Fibroblast of lung (primary cell): ENCODE results near the gene GLUL.

Experiments used
- CTCF ChIP-seq, 2 donors: IDR thresholded peaks in 1 of 2; conservative IDR thresholded peaks in 1 of 2; 1 replicate in 1 of 2; 2 replicates in 1 of 2; pipeline ENCODE4 v1.5.1; 2011 to 2012; ENCODE audit warnings: low read length in 2 of 2, control low read depth in 1 of 2, inconsistent platforms in 1 of 2, low read depth in 1 of 2, mild to moderate bottlenecking in 1 of 2
- EZH2 ChIP-seq: IDR thresholded peaks from 2 replicates; pipeline ENCODE4 v1.5.1; 2012; ENCODE audit warnings: low read length, control low read depth, mild to moderate bottlenecking; ENCODE audit errors: missing control alignments

DNA sequence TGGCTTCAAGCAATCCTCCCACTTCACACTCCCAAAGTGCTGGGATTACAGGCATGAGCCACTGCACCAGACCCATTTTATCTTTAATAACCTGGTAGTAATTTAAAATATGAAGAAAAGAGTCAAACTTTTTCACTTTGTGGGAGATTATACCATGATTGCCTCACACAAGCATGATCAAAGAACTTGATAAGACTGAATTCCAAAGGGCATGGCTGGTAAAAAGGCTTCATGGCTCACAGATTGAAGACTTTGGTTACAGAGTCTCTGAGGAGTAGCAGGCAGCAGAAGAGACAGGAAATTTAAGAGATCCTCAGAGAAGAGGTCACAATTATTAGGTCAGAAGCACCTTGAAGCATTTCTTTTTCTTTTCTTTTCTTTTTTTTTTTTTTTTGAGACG, 42.0 kb upstream of the GLUL start:
- TF ChIP-seq EZH2 (no peak), CTCF (conservative IDR thresholded peaks at IDR 0.05 in 1 of 2, IDR thresholded peaks at IDR 0.05 in 1 of 2; ENCODE audit: low read depth in 1 of 2, low read length in 2 of 2) (no peak)
